ENCODE data around the gene FAM13C.
"Not testable (repeated sequence)": the region's sequence is repeated elsewhere in the genome, so short reads cannot be mapped to it uniquely, and the experiment has no call there.

FAM13C gene

GRCh38 chr10:59271160-59271559, 91.2 kb downstream of the FAM13C start:
- no peak for DNase-seq

DNA sequence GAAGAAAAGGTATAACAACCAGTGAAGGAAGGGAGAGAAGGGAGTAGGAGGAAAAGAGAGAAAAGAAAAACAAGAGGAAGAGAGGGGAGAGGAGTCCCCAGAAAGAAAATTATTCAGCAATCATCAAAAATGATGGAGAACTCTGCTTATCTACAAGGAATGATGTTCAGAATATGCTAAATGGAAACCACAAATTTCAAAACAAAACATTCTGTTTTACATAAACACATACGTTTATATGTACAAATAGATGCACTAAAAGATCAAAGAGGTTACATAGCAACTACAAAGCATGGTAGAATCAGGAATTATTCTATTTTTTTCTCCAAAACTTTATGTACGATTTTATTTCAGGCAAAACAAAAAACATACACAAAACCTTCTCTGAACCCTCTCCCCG, 91.9 kb downstream of the FAM13C start:
- DNase-seq: no peak

DNA sequence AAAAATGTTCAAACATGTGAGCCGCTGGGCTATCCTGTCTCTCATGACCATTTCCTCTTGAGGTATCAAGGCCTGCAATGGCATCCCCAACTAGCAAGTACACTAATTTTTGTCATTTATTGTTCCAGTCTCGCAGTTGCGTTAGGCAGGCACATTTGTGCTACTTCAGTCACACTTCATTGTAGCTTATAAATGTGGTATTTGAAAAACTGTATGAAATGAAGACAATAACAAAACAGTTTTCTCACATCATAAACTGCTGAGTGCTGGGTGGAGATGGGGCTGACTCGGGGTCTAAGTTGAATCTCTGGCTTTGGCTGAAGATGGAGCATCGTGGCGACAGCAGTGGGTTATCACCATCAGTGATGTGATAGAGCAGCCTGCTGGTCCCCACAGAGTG, 92.7 kb downstream of the FAM13C start:
- no peak for DNase-seq

- DNase-seq: no peak
Measured at GRCh38 chr10:59268460-59268859, 93.9 kb downstream of the FAM13C start.

DNA sequence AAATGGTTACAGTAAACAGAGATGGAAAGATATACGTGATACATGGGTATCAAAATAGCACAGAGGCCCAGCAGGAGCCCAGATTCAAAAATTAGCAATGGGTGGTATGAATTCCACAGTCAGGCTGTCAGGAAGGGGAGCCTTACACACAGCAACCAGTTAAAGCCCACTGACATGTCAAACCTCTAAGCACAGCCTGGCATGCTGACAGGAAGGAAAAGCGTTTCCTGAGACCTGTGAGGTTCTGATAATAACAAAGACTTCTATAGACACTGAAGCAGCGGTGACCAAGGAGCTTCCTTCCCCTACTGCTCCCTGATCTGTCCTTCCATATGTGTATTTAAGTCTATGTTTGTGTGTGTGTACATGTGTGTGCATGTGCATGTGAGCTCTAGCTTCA, 96.0 kb downstream of the FAM13C start:
- no peak for DNase-seq

- DNase-seq: no peak
Measured at GRCh38 chr10:59265141-59265540, 97.2 kb downstream of the FAM13C start.

DNA sequence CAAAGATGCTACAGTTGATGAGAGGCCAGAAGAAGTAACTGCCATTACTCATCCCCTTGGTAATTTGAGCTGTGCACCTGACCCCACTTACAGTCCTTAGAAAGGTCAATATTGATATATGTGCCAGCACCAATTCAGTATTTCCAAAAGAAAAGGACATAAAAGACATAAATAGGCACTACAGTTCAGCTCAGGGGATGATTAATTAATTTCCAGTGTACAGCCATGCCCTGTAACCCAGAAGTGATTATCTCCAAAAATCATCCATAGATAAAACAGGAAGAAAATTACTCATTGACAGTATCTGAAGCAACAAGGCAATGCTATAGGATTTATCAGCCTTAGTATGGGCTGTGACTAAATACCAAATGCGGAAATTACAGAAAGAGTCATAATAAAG, 103.5 kb downstream of the FAM13C start:
- no peak for DNase-seq

DNA sequence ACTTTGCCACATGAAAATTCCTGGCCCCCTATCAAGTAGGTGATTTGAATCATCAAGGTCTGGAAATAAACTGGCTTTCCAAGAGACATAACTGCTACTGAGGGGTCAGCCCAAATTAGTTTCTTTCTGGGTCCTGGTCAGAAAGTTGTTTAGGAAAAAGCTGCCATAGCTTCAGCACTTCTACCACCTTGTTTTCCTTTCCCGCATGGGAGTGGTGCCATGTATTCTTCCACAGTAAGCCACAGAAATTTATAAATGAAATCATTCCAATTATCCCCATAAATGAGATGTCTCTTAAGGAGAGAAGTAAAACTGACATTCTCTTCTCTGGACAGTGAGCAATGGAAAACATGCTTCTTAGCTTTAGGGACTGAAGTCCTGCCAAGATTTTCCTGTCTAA, 105.1 kb downstream of the FAM13C start:
- DNase-seq: no peak

- no peak for DNase-seq
Measured at GRCh38 chr10:59255463-59255862, 106.9 kb downstream of the FAM13C start.

DNA sequence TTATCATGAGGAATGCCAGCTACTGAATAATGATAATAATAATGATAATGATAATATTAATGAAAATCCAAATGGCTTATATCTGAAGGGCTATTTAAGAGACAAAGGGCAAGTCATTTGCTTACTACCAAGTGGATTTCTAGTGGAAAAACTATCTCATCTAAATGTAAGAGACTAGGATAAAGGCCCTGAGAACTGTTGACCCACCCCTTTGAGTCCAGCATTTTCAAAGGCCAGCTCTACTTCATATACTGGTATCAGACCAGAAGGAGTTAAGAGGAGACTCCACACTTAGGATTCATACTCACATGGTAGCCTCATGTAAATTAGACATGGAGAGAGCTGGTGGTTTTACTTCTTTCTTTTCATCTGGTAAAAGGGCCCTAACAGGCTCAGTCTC, 109.9 kb downstream of the FAM13C start:
- no peak for DNase-seq

DNA sequence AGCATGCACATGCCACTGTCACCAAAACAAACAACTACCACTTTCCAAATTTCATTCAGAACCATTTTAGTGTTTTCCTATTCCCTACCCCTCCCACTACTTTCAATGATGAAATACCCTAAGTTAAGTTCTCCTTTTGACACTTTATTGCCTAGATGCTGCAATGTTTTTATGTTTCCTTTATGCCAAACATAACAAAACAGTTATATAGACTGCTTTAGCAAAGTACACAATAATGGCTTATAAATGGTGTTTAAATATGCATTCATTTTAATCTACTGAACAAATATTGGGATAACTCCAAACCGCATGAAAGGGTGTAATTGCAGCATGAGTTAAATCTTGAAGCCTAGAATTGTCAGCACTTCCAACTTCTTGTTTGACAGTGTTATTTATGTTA, 116.7 kb downstream of the FAM13C start:
- DNase-seq: no peak

DNA sequence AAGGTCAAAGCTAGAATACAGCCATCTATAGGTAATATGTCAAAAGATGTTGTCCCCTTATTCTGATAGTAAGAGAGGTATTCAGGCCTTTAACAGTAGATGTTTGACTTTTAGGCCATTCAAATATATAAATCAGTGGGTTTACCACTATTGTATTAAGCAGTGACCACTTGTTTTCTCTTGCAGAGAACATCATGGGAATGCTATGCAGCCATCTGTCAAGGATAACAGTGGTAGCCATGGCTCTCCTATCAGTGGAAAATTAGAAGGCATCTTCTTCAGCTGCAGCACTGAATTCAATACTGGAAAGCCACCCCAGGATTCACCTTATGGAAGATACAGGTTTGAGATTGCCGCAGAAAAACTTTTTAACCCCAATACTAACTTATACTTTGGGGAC, 117.5 kb downstream of the FAM13C start:
- no peak for DNase-seq

DNA sequence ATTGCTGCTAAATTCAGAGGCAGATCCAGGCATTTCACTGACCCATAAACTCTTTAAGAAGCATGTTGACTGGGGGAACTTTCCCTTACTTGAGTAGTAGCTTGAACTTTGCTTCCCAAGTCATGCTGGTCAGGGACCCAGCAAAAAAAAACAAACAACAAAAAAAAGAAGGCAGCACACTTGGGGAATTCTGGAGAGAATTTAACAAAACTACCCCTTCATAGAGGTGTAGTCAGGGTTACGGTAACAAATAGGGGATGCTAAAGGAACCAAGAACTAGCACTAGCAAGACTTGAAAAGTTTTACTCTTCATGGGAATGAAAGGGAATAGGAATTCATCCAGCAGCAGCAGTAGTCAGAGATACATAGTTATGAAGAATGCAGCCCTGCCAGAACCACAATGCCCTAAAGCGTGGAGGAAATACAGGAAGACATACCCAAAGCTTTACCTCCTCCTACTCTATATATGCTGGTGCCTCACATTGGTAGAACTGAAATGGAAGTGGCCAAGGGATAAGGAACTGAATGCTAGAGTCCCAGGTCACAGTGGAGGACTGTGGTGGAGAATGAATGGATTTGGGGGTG, 118.6 kb downstream of the FAM13C start:
- no peak for DNase-seq

DNA sequence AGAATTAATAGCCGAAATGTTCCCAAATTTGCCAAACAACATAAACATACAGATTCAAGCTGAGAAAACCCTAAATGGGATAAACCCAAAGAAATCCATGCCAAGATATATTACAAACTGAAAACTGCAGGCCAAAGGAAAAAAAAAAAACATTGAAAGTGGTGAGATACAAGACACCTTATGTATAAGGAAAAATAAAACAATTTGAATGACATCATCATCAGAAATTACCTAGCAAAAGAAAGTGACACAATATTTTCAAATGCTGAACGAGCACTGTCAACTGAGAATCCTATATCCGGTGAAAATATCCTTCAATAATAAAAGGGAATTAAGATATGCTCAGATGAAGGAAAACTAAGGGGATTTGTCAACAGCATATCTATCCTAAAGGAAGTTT, 119.4 kb downstream of the FAM13C start:
- no peak for DNase-seq

DNA sequence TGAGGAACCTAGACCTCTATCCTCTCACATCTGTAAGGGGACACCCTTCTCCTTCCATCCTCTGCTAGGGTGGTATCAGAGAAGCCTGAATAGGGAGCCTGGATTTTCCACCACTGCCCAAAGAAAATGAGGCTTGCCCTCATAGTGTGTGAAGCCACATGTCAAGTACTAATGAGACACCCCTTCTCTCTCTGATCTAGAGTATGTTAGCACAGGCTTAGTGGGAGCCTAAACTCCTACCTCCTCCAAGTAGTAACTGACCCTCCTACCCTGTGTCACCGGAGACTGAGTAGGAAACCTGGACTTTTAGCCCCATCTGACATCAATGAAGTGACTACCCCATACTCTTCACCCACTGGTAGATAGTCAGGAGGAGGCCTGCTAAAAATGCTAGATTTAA, 120.3 kb downstream of the FAM13C start:
- DNase-seq: no peak

- peak; percentile 11 for DNase-seq
Measured at GRCh38 chr10:59240582-59241183, 121.7 kb downstream of the FAM13C start.

DNA sequence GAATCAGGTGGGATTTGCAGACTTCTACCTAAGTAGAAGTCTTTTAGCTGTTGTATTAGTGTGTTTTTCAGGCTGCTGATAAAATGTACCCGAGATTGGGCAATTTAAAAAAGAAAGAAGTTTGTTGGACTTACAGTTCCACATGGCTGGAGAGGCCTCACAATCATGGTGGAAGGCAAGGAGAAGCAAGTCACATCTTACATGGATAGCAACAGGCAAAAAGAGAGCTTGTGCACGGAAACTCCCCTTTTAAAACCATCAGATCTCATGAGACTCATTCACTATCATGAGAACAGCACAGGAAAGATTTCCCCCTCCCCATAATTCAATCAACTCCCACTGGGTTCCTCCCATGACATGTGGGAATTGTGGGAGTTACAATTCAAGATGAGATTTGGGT, 123.2 kb downstream of the FAM13C start:
- not testable (repeated sequence) for DNase-seq

GRCh38 chr10:59237775-59238174, 124.6 kb downstream of the FAM13C start:
- DNase-seq: no peak

GRCh38 chr10:59236064-59236697, 126.2 kb downstream of the FAM13C start:
- DNase-seq: no peak

DNA sequence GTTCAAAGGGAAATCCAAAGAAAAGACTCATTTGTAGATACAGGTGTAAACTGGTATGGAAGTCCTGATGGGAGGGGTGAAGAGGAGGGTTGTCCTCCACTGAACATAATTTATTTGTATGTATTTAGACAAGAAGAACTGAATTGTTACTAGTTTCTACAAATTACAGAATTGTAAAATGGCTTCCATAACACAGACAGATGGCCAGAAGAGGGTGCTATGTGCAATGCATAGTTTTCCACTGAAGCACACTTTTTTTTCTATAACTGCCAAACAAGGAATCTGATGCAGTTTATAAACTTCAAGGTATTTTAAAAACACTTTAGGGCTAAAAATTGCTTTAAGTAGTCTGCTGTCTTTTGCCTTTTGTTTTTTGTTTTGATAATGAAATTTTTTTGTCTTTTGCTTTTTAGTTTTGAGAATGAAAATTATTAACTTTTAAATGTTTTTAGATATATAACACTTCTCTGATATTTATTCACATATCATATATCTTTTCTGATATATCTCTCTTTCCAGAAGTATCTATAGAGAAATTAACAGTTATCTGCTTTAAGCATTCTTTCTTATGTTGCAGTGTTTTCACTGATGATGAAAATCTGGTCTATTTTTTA, 127.4 kb downstream of the FAM13C start:
- DNase-seq: peak; percentile 20

GRCh38 chr10:59234194-59234593, 128.2 kb downstream of the FAM13C start:
- no peak for DNase-seq

DNA sequence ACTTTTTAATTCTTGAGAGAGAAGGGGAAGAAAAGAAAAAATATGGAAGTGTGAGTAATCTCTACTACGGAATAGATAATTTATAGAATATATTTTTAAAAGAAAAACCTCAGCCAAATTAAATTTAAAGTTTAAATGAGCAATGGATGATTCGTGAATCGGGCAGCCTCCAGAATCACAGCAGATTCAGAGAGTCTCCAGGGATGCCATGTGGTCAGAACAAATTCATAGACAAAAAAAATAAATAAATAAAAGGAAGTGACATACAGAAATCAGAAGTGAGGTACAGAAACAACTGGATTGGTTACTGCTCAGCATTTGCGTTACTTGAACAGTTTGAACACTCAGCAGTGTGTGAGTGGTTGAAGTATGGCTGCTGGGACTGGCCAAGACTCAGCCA, 132.9 kb downstream of the FAM13C start:
- no peak for DNase-seq

DNA sequence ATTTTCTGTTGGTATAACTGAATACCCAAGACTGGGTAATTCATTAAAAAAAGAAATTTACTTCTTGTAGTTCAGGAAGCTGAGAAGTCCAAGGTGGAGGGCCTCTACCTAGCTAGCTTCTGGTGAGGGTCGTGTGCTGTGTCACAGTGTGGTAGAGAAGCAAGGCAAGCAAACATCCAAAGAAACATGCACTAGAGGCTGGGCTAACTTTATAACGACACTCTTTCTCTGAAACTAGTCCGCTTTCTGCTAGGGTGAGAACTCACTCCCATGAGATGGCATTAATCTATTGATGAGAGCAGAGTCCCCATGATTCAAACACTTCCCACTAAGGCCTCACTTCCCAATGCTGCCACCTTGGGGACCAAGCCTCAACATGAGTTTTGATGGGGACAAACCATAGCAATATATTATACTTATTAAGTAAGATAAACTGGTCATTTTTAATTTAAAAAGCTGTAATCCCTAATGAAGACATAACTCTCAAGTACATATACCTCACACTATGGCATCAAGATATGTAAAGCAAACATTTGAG, 135.1 kb downstream of the FAM13C start:
- DNase-seq: no peak

- DNase-seq: no peak
Measured at GRCh38 chr10:59225211-59225610, 137.1 kb downstream of the FAM13C start.

Measured in NCI-H2227 treated with DMSO at 0.1 percent for 48 hours (cell line).